Endothelial cell of umbilical vein (primary cell): ENCODE results near the gene INPP5A. TPM values are rescaled to one million over a fixed set of nuclear protein-coding genes. Genes with fewer than 3 reads are reported as not detected.

ENCODE experiments used
- BruUV-seq: library from RNA; stranded (reverse); fragments of 400-500 nt; replicated peaks from 2 replicates; lab custom pipeline; 2021; lab: Mats Ljungman, UMichigan
- CTCF ChIA-PET: fragments of 300-600, 350-600 bp; sonication (Branson Sonifier 250); formaldehyde crosslinking; loops from one replicate; lab custom pipeline; 2021; ENCODE audit warnings: antibody characterized with exemption, inconsistent platforms; lab: Charles Lee
- POLR2A ChIA-PET: fragments of 300-600, 350-600 bp; sonication (Branson Sonifier 250); formaldehyde crosslinking; loops from one replicate; lab custom pipeline; 2021; ENCODE audit warnings: antibody characterized with exemption, inconsistent platforms; lab: Charles Lee
- DNase-seq: peaks from one replicate; pipeline ENCODE4 v3.0.0-alpha.2; 2011; ENCODE audit warnings: low read depth, low spot score
- FAIRE-seq: peaks from 2 replicates; lab custom pipeline; 2011; peaks lifted over from hg19 to GRCh38; lab: Jason Lieb, UNC
- H2AFZ ChIP-seq: 2 replicates; pipeline ENCODE4 v1.6.0; 2012; ENCODE audit warnings: low read depth, low read length, control low read depth, inconsistent platforms
- H3K27ac ChIP-seq: 2 replicates; pipeline ENCODE4 v1.5.1; 2011; ENCODE audit warnings: low read depth, mild to moderate bottlenecking, control low read depth, low read length, moderate library complexity; ENCODE audit not compliant: insufficient read depth
- H3K27me3 ChIP-seq, 2 experiments: 2 replicates each; pipeline versions ENCODE4 v1.6.0 to v1.6.1; 2011; ENCODE audit warnings: low read length in 2 of 2, mixed read lengths in 1 of 2; ENCODE audit not compliant: control insufficient read depth in 2 of 2, insufficient read depth in 2 of 2
- H3K36me3 ChIP-seq, 2 experiments: 2 replicates in 1 of 2; 3 replicates in 1 of 2; pipeline ENCODE4 v1.5.1; 2011; ENCODE audit warnings: low read length in 2 of 2, mild to moderate bottlenecking in 1 of 2, moderate library complexity in 1 of 2; ENCODE audit not compliant: control insufficient read depth in 2 of 2, insufficient read depth in 2 of 2; ENCODE audit errors: extremely low read depth in 1 of 2
- H3K4me1 ChIP-seq: 3 replicates; pipeline ENCODE4 v1.5.1; 2011; ENCODE audit warnings: mild to moderate bottlenecking, low read length; ENCODE audit not compliant: control insufficient read depth, insufficient read depth; ENCODE audit errors: extremely low read depth
- H3K4me2 ChIP-seq: 2 replicates; pipeline ENCODE4 v1.6.1; 2011; ENCODE audit warnings: low read length, control low read depth, mixed read lengths; ENCODE audit not compliant: insufficient read depth
- H3K4me3 ChIP-seq, 3 experiments: fragments of 200-600 bp in 1 of 3; sonication (generic), shearing (Covaris generic) in 1 of 3; replicated peaks in 1 of 3; 2 replicates each; pipeline ENCODE4 v1.5.1; 2011 to 2016; ENCODE audit warnings: control low read depth in 3 of 3, low read length in 3 of 3, mild to moderate bottlenecking in 2 of 3, inconsistent platforms in 1 of 3, low read depth in 1 of 3, moderate library complexity in 1 of 3; ENCODE audit not compliant: insufficient read depth in 1 of 3
- H3K79me2 ChIP-seq: 2 replicates; pipeline ENCODE4 v1.6.0; 2012; ENCODE audit warnings: low read length, inconsistent platforms; ENCODE audit not compliant: control insufficient read depth, insufficient read depth
- H3K9ac ChIP-seq: replicated peaks from 2 replicates; pipeline ENCODE3; 2011; ENCODE audit warnings: low read length, control low read depth; ENCODE audit not compliant: insufficient read depth; ENCODE audit errors: extremely low read depth
- H3K9me1 ChIP-seq: replicated peaks from 3 replicates; pipeline ENCODE4 v1.6.0; 2011; ENCODE audit warnings: mild to moderate bottlenecking, low read length; ENCODE audit not compliant: control insufficient read depth, insufficient read depth; ENCODE audit errors: extremely low read depth
- H3K9me3 ChIP-seq: replicated peaks from 2 replicates; pipeline ENCODE4 v1.5.1; 2012; ENCODE audit warnings: low read length, inconsistent platforms; ENCODE audit not compliant: control insufficient read depth, insufficient read depth
- H4K20me1 ChIP-seq: replicated peaks from 2 replicates; pipeline ENCODE3; 2011; ENCODE audit warnings: mild to moderate bottlenecking, low read length; ENCODE audit not compliant: control insufficient read depth, insufficient read depth; ENCODE audit errors: extremely low read depth
- EZH2 ChIP-seq: IDR thresholded peaks from 2 replicates; pipeline ENCODE4 v1.6.1; 2012; ENCODE audit warnings: borderline replicate concordance, low read depth, mild to moderate bottlenecking, moderate library complexity, low read length, inconsistent platforms; ENCODE audit not compliant: severe bottlenecking
- FOS ChIP-seq: IDR thresholded peaks from 2 replicates; pipeline ENCODE4 v1.6.1; 2011; ENCODE audit warnings: mild to moderate bottlenecking, low read length, moderate library complexity, borderline replicate concordance; ENCODE audit not compliant: insufficient read depth
- GATA2 ChIP-seq: IDR thresholded peaks from 2 replicates; pipeline ENCODE4 v1.7.0; 2011; ENCODE audit warnings: low read depth, mild to moderate bottlenecking, moderate library complexity, mixed read lengths, low read length; ENCODE audit not compliant: insufficient read length, insufficient read depth
- JUN ChIP-seq: IDR thresholded peaks from 2 replicates; pipeline ENCODE4 v1.6.1; 2011; ENCODE audit warnings: borderline replicate concordance, low read depth; ENCODE audit not compliant: insufficient read length, insufficient read depth
- MYC ChIP-seq: IDR thresholded peaks from one replicate; pipeline ENCODE4 v1.6.1; 2011; ENCODE audit warnings: mild to moderate bottlenecking, low read depth, low read length
- POLR2A ChIP-seq: IDR thresholded peaks from 2 replicates; pipeline ENCODE4 v1.6.1; 2012; ENCODE audit warnings: low read depth, mild to moderate bottlenecking, control low read depth, low read length
- POLR2AphosphoS5 ChIP-seq: IDR thresholded peaks from 2 replicates; pipeline ENCODE4 v1.6.1; 2012; ENCODE audit warnings: low read depth, mild to moderate bottlenecking, control low read depth, low read length, moderate library complexity; ENCODE audit not compliant: insufficient read depth
- dilution Hi-C: fragments of 300-500 bp; cut with MboI; formaldehyde crosslinking; loops from one replicate; pipeline ENCODE4 v1.15.0; 2019; ENCODE audit warnings: low sequenced_read_pairs; ENCODE audit not compliant: extremely low pct_ligation_motif_present
- intact Hi-C: fragments of 100-400 bp; cut with micrococcal nuclease; formaldehyde crosslinking; loops from one replicate; pipeline ENCODE4 v1.10.0; 2022
- polyA plus RNA-seq, 4 experiments: library from polyadenylated mRNA; depleted of rRNA in 3 of 4; stranded (reverse) in 3 of 4; unstranded in 1 of 4; fragments of >200 nt; gene quantifications; 2 replicates each; pipeline versions ENCODE4 v1.2.1 to v1.2.3, GENCODE V29; 2011 to 2012; ENCODE audit warnings: missing spikeins in 1 of 4
- total RNA-seq: library from RNA; stranded (reverse); gene quantifications from 2 replicates; pipeline ENCODE4 v1.2.3, GENCODE V29; 2021
- TF ChIP-seq, protein P1 (sequence below), 2 donors: IDR thresholded peaks; 1 replicate in 1 of 2; 2 replicates in 1 of 2; pipeline ENCODE4 v1.5.1; 2011; ENCODE audit warnings: low read length in 2 of 2, mild to moderate bottlenecking in 2 of 2, moderate library complexity in 2 of 2, control low read depth in 1 of 2, inconsistent platforms in 1 of 2, low read depth in 1 of 2; ENCODE audit not compliant: insufficient read depth in 1 of 2; ENCODE audit errors: extremely low read depth in 1 of 2
- TF ChIP-seq, protein P2 (sequence below): IDR thresholded peaks from 2 replicates; pipeline ENCODE4 v1.6.1; 2011; ENCODE audit not compliant: insufficient read depth, insufficient read length

INPP5A gene
- total and polyA plus RNA-seq, 2 donors (not counting 3 experiments of a cell fraction or from before 2014, with no cell fraction given): 22.9 to 33.2 TPM

DNA sequence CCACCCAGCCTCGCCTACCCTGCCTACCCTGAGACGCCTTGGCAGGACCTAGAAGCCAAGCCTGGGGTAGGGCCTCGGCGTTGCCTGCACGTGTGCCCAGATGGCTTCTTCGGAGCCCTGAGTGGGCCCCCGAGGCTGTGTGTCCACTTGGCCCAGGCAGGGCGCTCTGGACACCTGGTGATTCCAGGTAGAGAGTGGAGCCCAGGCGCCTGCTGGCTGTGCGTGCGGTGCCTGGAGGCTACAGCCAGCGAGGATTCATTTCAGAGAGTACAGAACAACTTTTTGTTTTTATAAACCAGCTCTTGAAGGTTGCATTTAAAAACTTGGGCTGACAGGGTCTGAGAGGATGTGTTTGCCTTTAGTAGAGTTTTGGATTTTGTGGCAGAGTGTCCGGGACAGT, 208.4 kb downstream of the INPP5A start:
- CTCF ChIA-PET: no interaction called here
- no peak for FAIRE-seq

DNA sequence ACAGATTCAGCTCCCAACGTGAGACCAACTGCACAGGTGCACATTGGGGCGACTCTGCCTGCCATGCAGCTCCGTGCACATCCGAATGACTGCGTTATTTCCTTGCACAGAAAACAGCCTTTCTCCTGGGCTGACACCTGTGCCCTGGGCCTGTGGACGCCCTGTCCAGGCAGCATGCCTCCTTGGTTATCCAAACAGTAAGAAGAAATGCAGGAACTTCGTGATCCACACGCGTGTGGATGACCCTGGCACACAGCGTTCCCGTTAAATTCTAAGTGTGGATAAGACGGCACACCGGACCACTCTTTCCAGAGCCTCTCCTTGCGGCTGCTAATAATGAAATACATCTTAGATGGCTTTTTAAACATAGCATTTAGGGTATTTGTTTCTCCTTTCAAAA, 208.8 kb downstream of the INPP5A start:
- Histone ChIP-seq H3K9me3 (no peaks in the 10 kb centered on the region), H3K27ac (no peak overlapping the region), H3K9me1 (no peaks in the 10 kb centered on the region), H4K20me1 (no peaks in the 10 kb centered on the region), H3K4me1 (no peaks in the 10 kb centered on the region), H3K79me2 (no peaks in the 10 kb centered on the region), H3K4me2 (no peak overlapping the region), H3K4me3 (no peak overlapping the region), H3K27me3 (no peaks in the 10 kb centered on the region), H3K36me3 (no peaks in the 10 kb centered on the region), H3K9ac (no peak overlapping the region), H2AFZ (no peak overlapping the region)
- POLR2A ChIA-PET: no interaction called here
- FAIRE-seq (no peak), DNase-seq (no peak)
- CTCF ChIA-PET: no interaction called here
- no peak for TF ChIP-seq POLR2A
- TF ChIP-seq, protein P1, sequence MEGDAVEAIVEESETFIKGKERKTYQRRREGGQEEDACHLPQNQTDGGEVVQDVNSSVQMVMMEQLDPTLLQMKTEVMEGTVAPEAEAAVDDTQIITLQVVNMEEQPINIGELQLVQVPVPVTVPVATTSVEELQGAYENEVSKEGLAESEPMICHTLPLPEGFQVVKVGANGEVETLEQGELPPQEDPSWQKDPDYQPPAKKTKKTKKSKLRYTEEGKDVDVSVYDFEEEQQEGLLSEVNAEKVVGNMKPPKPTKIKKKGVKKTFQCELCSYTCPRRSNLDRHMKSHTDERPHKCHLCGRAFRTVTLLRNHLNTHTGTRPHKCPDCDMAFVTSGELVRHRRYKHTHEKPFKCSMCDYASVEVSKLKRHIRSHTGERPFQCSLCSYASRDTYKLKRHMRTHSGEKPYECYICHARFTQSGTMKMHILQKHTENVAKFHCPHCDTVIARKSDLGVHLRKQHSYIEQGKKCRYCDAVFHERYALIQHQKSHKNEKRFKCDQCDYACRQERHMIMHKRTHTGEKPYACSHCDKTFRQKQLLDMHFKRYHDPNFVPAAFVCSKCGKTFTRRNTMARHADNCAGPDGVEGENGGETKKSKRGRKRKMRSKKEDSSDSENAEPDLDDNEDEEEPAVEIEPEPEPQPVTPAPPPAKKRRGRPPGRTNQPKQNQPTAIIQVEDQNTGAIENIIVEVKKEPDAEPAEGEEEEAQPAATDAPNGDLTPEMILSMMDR (IDR thresholded peaks at IDR 0.05; ENCODE audit: extremely low read depth in 1 of 2, insufficient read depth in 1 of 2, low read depth in 1 of 2, low read length in 2 of 2): no peak
- no peak for TF ChIP-seq JUN
- no peak for TF ChIP-seq POLR2AphosphoS5
- no peak for TF ChIP-seq MYC
- no peak for TF ChIP-seq GATA2
- no peak for TF ChIP-seq FOS
- TF ChIP-seq, protein P2, sequence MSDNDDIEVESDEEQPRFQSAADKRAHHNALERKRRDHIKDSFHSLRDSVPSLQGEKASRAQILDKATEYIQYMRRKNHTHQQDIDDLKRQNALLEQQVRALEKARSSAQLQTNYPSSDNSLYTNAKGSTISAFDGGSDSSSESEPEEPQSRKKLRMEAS: no peak
- TF ChIP-seq EZH2: no peak
- BruUV-seq: no TSS peak
- intact Hi-C loops: no loop called here
- dilution Hi-C loops: no loop called here

More for the DNA sequence above, 208.4 kb downstream of the INPP5A start:
- POLR2A ChIA-PET: no interaction called here
- no peak overlapping the region for H3K27ac ChIP-seq
- dilution Hi-C loops: no loop called here
- no peaks in the 10 kb centered on the region for H3K27me3 ChIP-seq
- H2AFZ ChIP-seq: no peak overlapping the region
- H3K9ac ChIP-seq: no peak overlapping the region
- no peaks in the 10 kb centered on the region for H3K9me3 ChIP-seq
- H3K4me3 ChIP-seq: no peak overlapping the region
- no peaks in the 10 kb centered on the region for H3K36me3 ChIP-seq
- DNase-seq: no peak
- TF ChIP-seq, protein P1 (IDR thresholded peaks at IDR 0.05; ENCODE audit: extremely low read depth in 1 of 2, insufficient read depth in 1 of 2, low read depth in 1 of 2, low read length in 2 of 2): no peak
- TF ChIP-seq JUN (no peak), FOS (no peak)
- H3K79me2 ChIP-seq: no peaks in the 10 kb centered on the region
- no peaks in the 10 kb centered on the region for H3K4me1 ChIP-seq
- H3K4me2 ChIP-seq: no peak overlapping the region
- intact Hi-C loops: no loop called here
- H4K20me1 ChIP-seq: no peaks in the 10 kb centered on the region
- BruUV-seq: no TSS peak
- no peaks in the 10 kb centered on the region for H3K9me1 ChIP-seq
